ENCODE data around the gene PTGFRN.

- TF ChIP-seq CTCF (IDR thresholded peaks at IDR 0.05; ENCODE audit: control extremely low read depth in 1 of 3, insufficient read depth in 1 of 3, low read depth in 1 of 3, low read length in 3 of 3) = no peak
- TF ChIP-seq CHD2 (IDR thresholded peaks at IDR 0.05; ENCODE audit: low read length) = no peak
- no peak for TF ChIP-seq CBX8 (IDR thresholded peaks at IDR 0.05; ENCODE audit: borderline replicate concordance, low read depth, low read length)
- no peak for TF ChIP-seq POLR2AphosphoS5 (IDR thresholded peaks at IDR 0.05; ENCODE audit: low read depth, low read length)
- TF ChIP-seq BRCA1 (IDR thresholded peaks at IDR 0.05; ENCODE audit: low read depth, low read length) = no peak
- no peak for TF ChIP-seq JUND (IDR thresholded peaks at IDR 0.05; ENCODE audit: low read length)
- no peak for TF ChIP-seq RFX5 (IDR thresholded peaks at IDR 0.05; ENCODE audit: borderline replicate concordance, low read depth, low read length)
- no peak for TF ChIP-seq E2F6 (IDR thresholded peaks at IDR 0.05)
- no peak for TF ChIP-seq CEBPB (IDR thresholded peaks at IDR 0.05; ENCODE audit: low read depth, low read length)
These were observed 1.4 kb upstream of the PTGFRN start for GRCh38 chr1:116908266-116908665.

Measured in H1 (cell line).